RWPE2 (cell line): ENCODE results near the gene PRDM16.

Source experiments
- ATAC-seq: fragments of 200-7000 bp; cut with Tn5 transposase; 3 replicates; pipeline ENCODE4 v1.9.1; 2021; ENCODE audit warnings: low read depth
- DNase-seq: peaks from one replicate; pipeline ENCODE4 v3.0.0-alpha.2; 2020; ENCODE audit warnings: low spot score
- H3K27ac ChIP-seq: fragments of 450-650 bp; 2 replicates; pipeline ENCODE4 v1.5.1; 2017; ENCODE audit warnings: mild to moderate bottlenecking; ENCODE audit not compliant: poor library complexity, severe bottlenecking
- H3K27me3 ChIP-seq: fragments of 250-450 bp; sonication (Bioruptor Pico); 2 replicates; pipeline ENCODE4 v1.5.1; 2021; ENCODE audit warnings: mild to moderate bottlenecking, moderate library complexity; ENCODE audit not compliant: insufficient read depth, poor library complexity, severe bottlenecking
- H3K36me3 ChIP-seq: fragments of 250-450 bp; sonication (Bioruptor Pico); 2 replicates; pipeline ENCODE4 v1.5.1; 2020; ENCODE audit warnings: low read depth, mild to moderate bottlenecking, moderate library complexity
- H3K4me1 ChIP-seq: fragments of 250-450 bp; sonication (Bioruptor Pico); 2 replicates; pipeline ENCODE4 v1.5.1; 2021; ENCODE audit warnings: mild to moderate bottlenecking, moderate library complexity; ENCODE audit not compliant: insufficient read depth, poor library complexity, severe bottlenecking
- H3K4me3 ChIP-seq: fragments of 250-450 bp; sonication (Bioruptor Pico); 2 replicates; pipeline ENCODE4 v1.5.1; 2021; ENCODE audit warnings: mild to moderate bottlenecking, moderate library complexity; ENCODE audit not compliant: severe bottlenecking
- H3K9me3 ChIP-seq: fragments of 250-450 bp; sonication (Bioruptor Pico); 2 replicates; pipeline ENCODE4 v1.5.1; 2021; ENCODE audit warnings: mild to moderate bottlenecking, moderate library complexity; ENCODE audit not compliant: severe bottlenecking
- CTCF ChIP-seq: fragments of 450-650 bp; IDR thresholded peaks from one replicate; pipeline ENCODE4 v1.5.1; 2017; ENCODE audit warnings: mild to moderate bottlenecking, moderate library complexity; ENCODE audit not compliant: poor library complexity, severe bottlenecking

The PRDM16 gene

GRCh38 chr1:3076363-3076740 is 7.3 kb downstream of the PRDM16 start:
- H3K4me1 ChIP-seq: no peaks in the 10 kb centered on the region
- no peak overlapping the region for H3K27ac ChIP-seq
- H3K27me3 ChIP-seq: peaks cover 43% of the 10 kb centered on the region
- no peak for TF ChIP-seq CTCF
- no peak for DNase-seq
- H3K9me3 ChIP-seq: no peaks in the 10 kb centered on the region
- H3K36me3 ChIP-seq: no peaks in the 10 kb centered on the region
- H3K4me3 ChIP-seq: no peak overlapping the region
- no peak for ATAC-seq

- ATAC-seq: no peak
- Histone ChIP-seq H3K36me3 (no peaks in the 10 kb centered on the region), H3K4me1 (no peaks in the 10 kb centered on the region), H3K9me3 (no peaks in the 10 kb centered on the region), H3K27me3 (peaks cover 36% of the 10 kb centered on the region), H3K4me3 (no peak overlapping the region), H3K27ac (no peak overlapping the region)
- no peak for TF ChIP-seq CTCF
- DNase-seq: no peak
Observed at GRCh38 chr1:3077081-3077480, 8.1 kb downstream of the PRDM16 start.

- no peaks in the 10 kb centered on the region for H3K4me1 ChIP-seq
- peaks cover 31% of the 10 kb centered on the region for H3K27me3 ChIP-seq
- no peak for DNase-seq
Observed at GRCh38 chr1:3077561-3077960, 8.6 kb downstream of the PRDM16 start.

GRCh38 chr1:3078430-3078861 is 9.4 kb downstream of the PRDM16 start:
- H3K4me1 ChIP-seq: no peaks in the 10 kb centered on the region
- no peaks in the 10 kb centered on the region for H3K36me3 ChIP-seq
- peaks cover 23% of the 10 kb centered on the region for H3K27me3 ChIP-seq
- TF ChIP-seq CTCF: no peak
- no peak overlapping the region for H3K4me3 ChIP-seq
- no peaks in the 10 kb centered on the region for H3K9me3 ChIP-seq
- H3K27ac ChIP-seq: no peak overlapping the region
- ATAC-seq (no peak), DNase-seq (no peak)

More at GRCh38 chr1:3077561-3077960, 8.6 kb downstream of the PRDM16 start:
- no peak for ATAC-seq
- Histone ChIP-seq H3K4me3 (no peak overlapping the region), H3K27ac (no peak overlapping the region), H3K36me3 (no peaks in the 10 kb centered on the region), H3K9me3 (no peaks in the 10 kb centered on the region)
- TF ChIP-seq CTCF: no peak

GRCh38 chr1:3078871-3079270 is 9.9 kb downstream of the PRDM16 start:
- Histone ChIP-seq H3K9me3 (no peaks in the 10 kb centered on the region), H3K27me3 (peaks cover 18% of the 10 kb centered on the region), H3K36me3 (no peaks in the 10 kb centered on the region), H3K4me3 (no peak overlapping the region), H3K27ac (no peak overlapping the region), H3K4me1 (no peaks in the 10 kb centered on the region)
- ATAC-seq (no peak), DNase-seq (no peak)
- TF ChIP-seq CTCF: no peak
